CD14-positive monocyte (primary cell): ENCODE results near the gene EDC3. TPM values are rescaled to one million over a fixed set of nuclear protein-coding genes. Genes with fewer than 3 reads are reported as not detected.

Experiments
- DNase-seq, 3 donors: peaks; one replicate each; pipeline ENCODE4 v3.0.0-alpha.2; 2011 to 2022
- H2AFZ ChIP-seq: 2 replicates; pipeline ENCODE4 v1.6.0; 2012; ENCODE audit warnings: mild to moderate bottlenecking, low read depth, low read length, inconsistent platforms; ENCODE audit not compliant: insufficient read depth, poor library complexity, severe bottlenecking
- H3K27ac ChIP-seq, 2 donors: 1 replicate in 1 of 2; 2 replicates in 1 of 2; pipeline ENCODE4 v1.5.1; 2012 to 2013; ENCODE audit warnings: low read length in 2 of 2, control low read depth in 1 of 2, inconsistent platforms in 1 of 2, low read depth in 1 of 2, mild to moderate bottlenecking in 1 of 2
- H3K27me3 ChIP-seq, 2 donors: one replicate each; pipeline versions ENCODE4 v1.6.0 to v1.6.1; 2011 to 2013; ENCODE audit warnings: low read length in 2 of 2; ENCODE audit not compliant: control insufficient read depth in 2 of 2, insufficient read depth in 2 of 2
- H3K36me3 ChIP-seq, 2 donors: replicated peaks in 1 of 2; 1 replicate in 1 of 2; 2 replicates in 1 of 2; pipeline versions ENCODE4 v1.5.1 to v1.6.1; 2012 to 2013; ENCODE audit warnings: low read length in 2 of 2, control low read depth in 1 of 2, inconsistent platforms in 1 of 2, mild to moderate bottlenecking in 1 of 2; ENCODE audit not compliant: insufficient read depth in 2 of 2, control insufficient read depth in 1 of 2
- H3K4me1 ChIP-seq, 2 donors: 1 replicate in 1 of 2; 2 replicates in 1 of 2; pipeline versions ENCODE4 v1.5.1 to v1.6.1; 2012 to 2013; ENCODE audit warnings: low read length in 2 of 2, control low read depth in 1 of 2, inconsistent platforms in 1 of 2, mild to moderate bottlenecking in 1 of 2, moderate library complexity in 1 of 2; ENCODE audit not compliant: insufficient read depth in 2 of 2, control insufficient read depth in 1 of 2
- H3K4me2 ChIP-seq: replicated peaks from 2 replicates; pipeline ENCODE3; 2012; ENCODE audit warnings: low read length, moderate library complexity, mild to moderate bottlenecking; ENCODE audit not compliant: poor library complexity, severe bottlenecking; ENCODE audit errors: extremely low read depth
- H3K4me3 ChIP-seq, 3 experiments: fragments of 200-600 bp in 1 of 3; sonication (generic) in 1 of 3; replicated peaks in 1 of 3; 1 replicate in 2 of 3; 2 replicates in 1 of 3; pipeline ENCODE4 v1.5.1; 2011 to 2013; ENCODE audit warnings: low read length in 3 of 3, mild to moderate bottlenecking in 3 of 3, control low read depth in 2 of 3, low read depth in 2 of 3, inconsistent platforms in 1 of 3, moderate library complexity in 1 of 3
- H3K79me2 ChIP-seq: 2 replicates; pipeline ENCODE4 v1.6.0; 2012; ENCODE audit warnings: mild to moderate bottlenecking, control low read depth, inconsistent platforms, low read length, moderate library complexity; ENCODE audit not compliant: insufficient read depth
- H3K9ac ChIP-seq: 2 replicates; pipeline ENCODE4 v1.6.0; 2017; ENCODE audit warnings: low read length, mild to moderate bottlenecking; ENCODE audit not compliant: insufficient read depth, poor library complexity, severe bottlenecking
- H3K9me3 ChIP-seq, 2 donors: replicated peaks in 1 of 2; 1 replicate in 1 of 2; 2 replicates in 1 of 2; pipeline versions ENCODE4 v1.5.1 to v1.6.1; 2012 to 2013; ENCODE audit warnings: low read length in 2 of 2, control low read depth in 1 of 2; ENCODE audit not compliant: control insufficient read depth in 1 of 2, insufficient read depth in 1 of 2
- H4K20me1 ChIP-seq: 2 replicates; pipeline ENCODE4 v1.6.0; 2012; ENCODE audit warnings: mild to moderate bottlenecking, low read length, control low read depth, moderate library complexity; ENCODE audit not compliant: insufficient read depth
- H3K27ac Mint-ChIP-seq, 7 donors: one replicate each; pipeline ENCODE4 v1.8.0; 2020; ENCODE audit warnings: mild to moderate bottlenecking in 7 of 7, mixed read lengths in 7 of 7, moderate library complexity in 6 of 7, inconsistent platforms in 2 of 7
- H3K27me3 Mint-ChIP-seq, 3 donors: one replicate each; pipeline ENCODE4 v1.8.0; 2021 to 2022; ENCODE audit warnings: low read depth in 3 of 3, mild to moderate bottlenecking in 3 of 3, mixed read lengths in 3 of 3, moderate library complexity in 3 of 3, inconsistent platforms in 1 of 3
- H3K36me3 Mint-ChIP-seq, 2 donors: one replicate each; pipeline ENCODE4 v1.8.0; 2020; ENCODE audit warnings: mixed read lengths in 2 of 2, inconsistent platforms in 1 of 2, mild to moderate bottlenecking in 1 of 2
- H3K4me1 Mint-ChIP-seq: one replicate; pipeline ENCODE4 v1.8.0; 2020; ENCODE audit warnings: mild to moderate bottlenecking, mixed read lengths
- H3K4me3 Mint-ChIP-seq, 2 donors: one replicate each; pipeline ENCODE4 v1.8.0; 2020; ENCODE audit warnings: mild to moderate bottlenecking in 2 of 2, mixed read lengths in 2 of 2, moderate library complexity in 1 of 2
- H3K9me3 Mint-ChIP-seq, 7 donors: one replicate each; pipeline ENCODE4 v1.8.0; 2020 to 2022; ENCODE audit warnings: mixed read lengths in 7 of 7, mild to moderate bottlenecking in 6 of 7, moderate library complexity in 6 of 7, inconsistent platforms in 2 of 7
- CTCF ChIP-seq: fragments of 200-600 bp; IDR thresholded peaks from one replicate; pipeline ENCODE4 v1.8.0; 2022; ENCODE audit warnings: antibody characterized with exemption, mild to moderate bottlenecking
- WGBS: methylation state at CpG from one replicate; pipeline ENCODE4 v1.1.5; 2013; ENCODE audit warnings: missing lambda C conversion rate; ENCODE audit not compliant: insufficient coverage; 5-methylcytosine and 5-hydroxymethylcytosine counted together
- intact Hi-C, 2 donors: fragments of 100-400 bp; cut with micrococcal nuclease; formaldehyde crosslinking; loops; one replicate each; pipeline versions ENCODE4 v1.15.0 to v1.15.1; 2023
- polyA plus RNA-seq, 3 donors: library from polyadenylated mRNA; depleted of rRNA in 1 of 3; unstranded in 2 of 3; stranded (reverse) in 1 of 3; fragments of 300-500 nt in 2 of 3; fragments of >200 nt in 1 of 3; fragmentation: Illumina TruSeq in 2 of 3; gene quantifications; 1 replicate in 2 of 3; 2 replicates in 1 of 3; pipeline ENCODE4 v1.2.3, GENCODE V29; 2012 to 2021

EDC3 gene
- polyA plus RNA-seq, 3 donors: 10.0 to 14.9 (median 10.5) TPM

- TF ChIP-seq CTCF: no peak
- Mint-ChIP-seq H3K9me3 (peaks cover 0 to 7% (median 3%) of the 10 kb centered on the region in 7 donors), H3K4me3 (no peak overlapping the region), H3K27me3 (peaks cover 0 to 3% (median 0%) of the 10 kb centered on the region in 3 donors), H3K27ac (no peak overlapping the region), H3K36me3 (peaks cover 8 to 13% of the 10 kb centered on the region in 2 donors), H3K4me1 (peaks cover 31% of the 10 kb centered on the region)
- intact Hi-C loops: no loop called here
- no peak overlapping the region for H3K4me3 ChIP-seq
- H3K27ac ChIP-seq: no peak overlapping the region
- H3K36me3 ChIP-seq: peaks cover 0 to 3% of the 10 kb centered on the region in 2 donors
- H4K20me1 ChIP-seq: no peaks in the 10 kb centered on the region
- peaks cover 62% of the 10 kb centered on the region for H3K79me2 ChIP-seq
- peaks cover 14 to 17% of the 10 kb centered on the region in 2 donors for H3K4me1 ChIP-seq
- H3K9ac ChIP-seq: no peak overlapping the region
- H3K9me3 ChIP-seq: no peaks in the 10 kb centered on the region
- no peak overlapping the region for H3K4me2 ChIP-seq
- H3K27me3 ChIP-seq: no peaks in the 10 kb centered on the region
- DNase-seq: no peak
- WGBS: no CpG with 5 or more reads among the region's 1 CpG
- no peak overlapping the region for H2AFZ ChIP-seq
Measured at GRCh38 chr15:74692327-74692726, 3.5 kb downstream of the EDC3 start.

- intact Hi-C loops: no loop called here
- no peaks in the 10 kb centered on the region for H3K27me3 Mint-ChIP-seq
- H3K9me3 Mint-ChIP-seq: peaks cover 2 to 14% (median 3%) of the 10 kb centered on the region in 7 donors
- DNase-seq: no peak
- H3K4me1 Mint-ChIP-seq: peaks cover 4% of the 10 kb centered on the region
- no peak overlapping the region for H2AFZ ChIP-seq
- TF ChIP-seq CTCF: no peak
- WGBS: no CpG with 5 or more reads among the region's 1 CpG
- peaks cover 4 to 8% of the 10 kb centered on the region in 2 donors for H3K9me3 ChIP-seq
- peaks cover 8 to 12% of the 10 kb centered on the region in 2 donors for H3K36me3 ChIP-seq
- H3K79me2 ChIP-seq: peaks cover 24% of the 10 kb centered on the region
- no peak overlapping the region for H3K27ac Mint-ChIP-seq
- H3K4me3 Mint-ChIP-seq: no peak overlapping the region
- no peak overlapping the region for H3K4me3 ChIP-seq
- H3K27ac ChIP-seq: no peak overlapping the region
- no peak overlapping the region for H3K4me2 ChIP-seq
- no peaks in the 10 kb centered on the region for H3K4me1 ChIP-seq
- no peak overlapping the region for H3K9ac ChIP-seq
- peaks cover 14 to 40% of the 10 kb centered on the region in 2 donors for H3K36me3 Mint-ChIP-seq
- no peaks in the 10 kb centered on the region for H3K27me3 ChIP-seq
- peaks cover 4% of the 10 kb centered on the region for H4K20me1 ChIP-seq
Measured at GRCh38 chr15:74683758-74684157, 12.1 kb downstream of the EDC3 start.
